MM.1S (cell line): ENCODE results near the gene NUDT22.

ENCODE experiments used
- CTCF ChIP-seq: fragments of 300-600 bp; sonication (generic); IDR thresholded peaks from 2 replicates; pipeline ENCODE4 v1.5.1; 2016; ENCODE audit warnings: antibody characterized with exemption, low read length, mixed read lengths
- EZH2 ChIP-seq: fragments of 300-600 bp; sonication (generic); optimal IDR thresholded peaks from 2 replicates; pipeline ENCODE3; 2017; ENCODE audit warnings: low read depth, mild to moderate bottlenecking, antibody characterized with exemption, low read length, mixed read lengths

DNA sequence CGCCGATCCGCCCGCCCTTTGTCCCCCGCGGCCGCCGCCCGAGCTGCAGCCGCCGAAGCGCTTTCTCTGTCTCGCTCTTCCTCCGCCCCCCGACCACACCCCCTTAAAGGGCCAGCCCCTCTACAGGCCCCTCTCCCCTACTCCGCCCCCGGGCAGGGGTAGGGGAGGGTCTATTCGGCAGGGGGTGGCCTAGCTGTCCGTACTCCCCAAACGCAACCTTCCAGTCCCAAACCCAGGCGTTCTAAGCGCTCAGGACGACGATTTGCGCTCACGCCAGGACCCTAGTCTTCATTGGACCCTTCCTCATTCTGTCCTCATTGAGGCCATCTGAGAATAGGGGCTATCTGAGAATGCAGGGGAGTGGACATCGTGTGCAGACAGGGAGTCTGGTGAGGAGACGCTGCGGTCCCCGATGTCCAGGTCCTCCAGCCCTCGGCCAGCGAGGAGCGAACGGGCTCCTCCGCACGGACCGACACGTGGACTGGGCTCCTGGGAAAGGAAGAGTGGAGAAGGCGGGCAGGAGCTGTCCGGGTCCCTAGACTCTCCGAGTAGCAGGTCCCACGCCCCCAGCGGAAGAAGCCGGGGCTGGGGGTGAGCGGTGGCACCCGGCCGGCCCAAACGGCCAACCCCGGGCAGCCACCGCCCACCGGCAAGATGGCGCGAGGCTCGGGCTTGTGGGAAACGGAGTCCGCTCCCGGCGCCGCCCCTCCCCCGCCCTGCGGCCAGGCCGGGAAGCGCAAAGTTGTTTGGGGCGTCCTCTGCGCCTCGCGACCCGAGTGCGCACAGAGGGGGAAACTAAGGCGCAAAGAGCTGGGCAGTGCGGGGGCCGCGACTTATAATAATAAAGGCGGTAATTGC is 21.0 kb downstream of the NUDT22 start, which contains the start of gene PPP1R14B:
- no peak for TF ChIP-seq CTCF
- TF ChIP-seq EZH2: no peak
